ENCODE measurements around the gene TTC12.

Gene TTC12

GRCh38 chr11:113314389-113315301 lies at the start of gene TTC12:
Gene TTC12 (plus strand): TSS chr11:113314583. CDS start chr11:113316258, 1,675 bp downstream.
- in situ Hi-C loops (cut with MboI; ENCODE audit: low sequenced_read_pairs): loop anchor here (25.0 kb wide), 1 partner anchor 948 kb away; no protein-coding TSS in a partner anchor

- in situ Hi-C loops (cut with MboI; ENCODE audit: low sequenced_read_pairs): no loop called here
Measured at GRCh38 chr11:113265362-113265761, 49.0 kb upstream of the TTC12 start.

- in situ Hi-C loops (cut with MboI; ENCODE audit: low sequenced_read_pairs): no loop called here
Measured at GRCh38 chr11:113267493-113267892, 46.9 kb upstream of the TTC12 start.

- in situ Hi-C loops (cut with MboI; ENCODE audit: low sequenced_read_pairs): no loop called here
Measured at GRCh38 chr11:113269096-113269495, 45.3 kb upstream of the TTC12 start.

GRCh38 chr11:113269636-113270035 lies 44.7 kb upstream of the TTC12 start:
- in situ Hi-C loops (cut with MboI; ENCODE audit: low sequenced_read_pairs): no loop called here

- in situ Hi-C loops (cut with MboI; ENCODE audit: low sequenced_read_pairs): no loop called here
Measured at GRCh38 chr11:113270080-113270479, 44.3 kb upstream of the TTC12 start.

- in situ Hi-C loops (cut with MboI; ENCODE audit: low sequenced_read_pairs): no loop called here
Measured at GRCh38 chr11:113271551-113272245, 42.7 kb upstream of the TTC12 start.

GRCh38 chr11:113272281-113272680 lies 42.1 kb upstream of the TTC12 start:
- in situ Hi-C loops (cut with MboI; ENCODE audit: low sequenced_read_pairs): no loop called here

- in situ Hi-C loops (cut with MboI; ENCODE audit: low sequenced_read_pairs): no loop called here
Measured at GRCh38 chr11:113272927-113273615, 41.3 kb upstream of the TTC12 start.

- in situ Hi-C loops (cut with MboI; ENCODE audit: low sequenced_read_pairs): no loop called here
Measured at GRCh38 chr11:113273720-113274119, 40.7 kb upstream of the TTC12 start.

GRCh38 chr11:113274713-113275582 lies 39.4 kb upstream of the TTC12 start:
- in situ Hi-C loops (cut with MboI; ENCODE audit: low sequenced_read_pairs): loop anchor here (25.0 kb wide), 2 partner anchors 688 to 988 kb away; no protein-coding TSS in a partner anchor

- in situ Hi-C loops (cut with MboI; ENCODE audit: low sequenced_read_pairs): loop anchor here (25.0 kb wide), 2 partner anchors 688 to 988 kb away; no protein-coding TSS in a partner anchor
Measured at GRCh38 chr11:113275602-113276001, 38.8 kb upstream of the TTC12 start.

GRCh38 chr11:113276466-113276865 lies 37.9 kb upstream of the TTC12 start:
- in situ Hi-C loops (cut with MboI; ENCODE audit: low sequenced_read_pairs): loop anchor here (25.0 kb wide), 2 partner anchors 689 to 989 kb away; no protein-coding TSS in a partner anchor

- in situ Hi-C loops (cut with MboI; ENCODE audit: low sequenced_read_pairs): loop anchor here (25.0 kb wide), 2 partner anchors 691 to 991 kb away; no protein-coding TSS in a partner anchor
Measured at GRCh38 chr11:113277907-113278306, 36.5 kb upstream of the TTC12 start.

- in situ Hi-C loops (cut with MboI; ENCODE audit: low sequenced_read_pairs): loop anchor here (25.0 kb wide), 2 partner anchors 691 to 991 kb away; no protein-coding TSS in a partner anchor
Measured at GRCh38 chr11:113278481-113278880, 35.9 kb upstream of the TTC12 start.

- in situ Hi-C loops (cut with MboI; ENCODE audit: low sequenced_read_pairs): loop anchor here (25.0 kb wide), 2 partner anchors 692 to 992 kb away; no protein-coding TSS in a partner anchor
Measured at GRCh38 chr11:113278925-113279324, 35.5 kb upstream of the TTC12 start.

GRCh38 chr11:113279591-113279990 lies 34.8 kb upstream of the TTC12 start:
- in situ Hi-C loops (cut with MboI; ENCODE audit: low sequenced_read_pairs): loop anchor here (25.0 kb wide), 2 partner anchors 692 to 992 kb away; no protein-coding TSS in a partner anchor

- in situ Hi-C loops (cut with MboI; ENCODE audit: low sequenced_read_pairs): loop anchor here (25.0 kb wide), 2 partner anchors 694 to 994 kb away; no protein-coding TSS in a partner anchor
Measured at GRCh38 chr11:113281052-113281725, 33.2 kb upstream of the TTC12 start.

GRCh38 chr11:113282898-113283437 lies 31.4 kb upstream of the TTC12 start:
- in situ Hi-C loops (cut with MboI; ENCODE audit: low sequenced_read_pairs): loop anchor here (25.0 kb wide), 2 partner anchors 696 to 996 kb away; no protein-coding TSS in a partner anchor

Measured in HL-60/S4 (cell line).